Measurements from ENCODE around the gene JAK2. TPM values are rescaled to one million over a fixed set of nuclear protein-coding genes. Genes with fewer than 3 reads are reported as not detected.

The JAK2 gene
- total and polyA plus RNA-seq, 2 of the 4 experiments (the other 2 are of a cell fraction): 2.3 to 6.1 TPM

- Histone ChIP-seq H3K4me1 (ENCODE audit: control insufficient read depth, insufficient read depth, low read length) (no peaks in the 10 kb centered on the region; the same call in 1 of the 2 replicates), H3K36me3 (ENCODE audit: control insufficient read depth, insufficient read depth, low read length) (peaks cover 11% of the 10 kb centered on the region), H3K18ac (ENCODE audit: low read depth, low read length) (no peak overlapping the region), H2AK5ac (ENCODE audit: low read depth, low read length) (no peak overlapping the region), H4K8ac (ENCODE audit: low read depth in 2 of 2, low read length in 2 of 2) (no peak overlapping the region), H4K5ac (ENCODE audit: low read depth, low read length) (no peak overlapping the region), H2BK5ac (ENCODE audit: low read depth, low read length, poor library complexity, severe bottlenecking) (no peak overlapping the region), H4K20me1 (ENCODE audit: insufficient read depth, low read length) (no peaks in the 10 kb centered on the region), H3K9me1 (ENCODE audit: insufficient read depth, low read length) (no peaks in the 10 kb centered on the region), H3K23ac (ENCODE audit: low read depth, low read length) (no peak overlapping the region), H2BK20ac (ENCODE audit: low read depth, low read length) (no peak overlapping the region), H2BK120ac (ENCODE audit: low read depth, low read length) (no peak overlapping the region), H4K91ac (ENCODE audit: insufficient read depth, low read depth, low read length) (no peak overlapping the region), H2AFZ (replicated peaks; ENCODE audit: low read length, poor library complexity) (no peak overlapping the region), H3K4me3 (ENCODE audit: insufficient read depth, low read depth, low read length) (no peak overlapping the region), H2AK9ac (replicated peaks; ENCODE audit: low read depth, low read length, poor library complexity) (no peak overlapping the region), H3K56ac (ENCODE audit: extremely low read depth, insufficient read depth, low read length) (no peak overlapping the region), H3K79me1 (ENCODE audit: low read depth in 1 of 2, low read length in 2 of 2) (no peaks in the 10 kb centered on the region), H3K4ac (ENCODE audit: low read depth, low read length) (no peak overlapping the region), H3K9ac (ENCODE audit: low read depth, low read length) (no peak overlapping the region), H3K14ac (replicated peaks; ENCODE audit: low read depth, low read length) (no peak overlapping the region), H3K9me3 (ENCODE audit: control insufficient read depth, insufficient read depth, low read length) (peaks cover 8% of the 10 kb centered on the region; the same call in 1 of the 2 replicates), H3K27ac (ENCODE audit: insufficient read depth, low read length) (no peak overlapping the region), H2BK15ac (ENCODE audit: low read depth, low read length) (no peak overlapping the region), H3K4me2 (ENCODE audit: low read depth, low read length) (no peak overlapping the region), H3K27me3 (ENCODE audit: control insufficient read depth, insufficient read depth, low read length) (no peaks in the 10 kb centered on the region)
- dilution Hi-C loops (cut with HindIII; ENCODE audit: low sequenced_read_pairs, unreplicated experiment): no loop called here
- TF ChIP-seq RAD21 (IDR thresholded peaks at IDR 0.05; ENCODE audit: low read length) (no peak), POLR2A (IDR thresholded peaks at IDR 0.05; ENCODE audit: low read depth, low read length) (no peak), FOS (IDR thresholded peaks at IDR 0.05; ENCODE audit: low read depth, low read length) (no peak), SMC3 (IDR thresholded peaks at IDR 0.05; ENCODE audit: low read depth, low read length) (no peak), MAFK (IDR thresholded peaks at IDR 0.05; ENCODE audit: low read depth, low read length) (no peak), CTCF (conservative IDR thresholded peaks at IDR 0.05; ENCODE audit: low read depth, low read length) (no peak)
- ATAC-seq (ENCODE audit: low read depth) (no peak), DNase-seq (no peak)
- no CpG with 5 or more reads among the region's 4 CpGs for WGBS, 2 experiments (ENCODE audit: extremely low coverage in 2 of 2, insufficient read length in 1 of 2)
- in situ Hi-C loops (cut with MboI; ENCODE audit: low sequenced_read_pairs): no loop called here
- intact Hi-C loops (cut with micrococcal nuclease): no loop called here
- CTCF ChIA-PET: no interaction called here
- POLR2A ChIA-PET (ENCODE audit: unreplicated experiment): no interaction called here
- BruUV-seq (replicated peaks): no TSS peak
These were observed 59.1 kb downstream of the JAK2 start for GRCh38 chr9:5044160-5044559.
